ENCODE data around the gene KRTAP9-8.

DNA sequence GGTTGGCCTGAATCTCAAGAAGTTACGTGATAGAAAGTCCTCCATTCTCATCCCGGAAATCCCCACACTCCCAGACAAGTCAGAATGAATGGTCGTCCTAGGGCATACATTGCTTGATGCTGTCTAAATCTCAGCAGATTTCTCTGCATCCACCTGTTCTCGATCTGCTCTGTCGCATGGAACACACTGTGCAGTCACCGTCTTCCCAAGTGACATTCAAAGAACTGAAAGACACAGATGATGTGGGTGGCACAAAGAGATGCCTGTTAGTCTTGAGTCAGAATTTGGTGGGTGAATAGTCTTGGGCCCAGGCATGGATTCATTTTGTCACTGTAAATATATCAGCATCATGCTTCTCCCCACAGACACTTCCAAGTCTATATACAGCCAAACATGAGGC is 6.1 kb upstream of the KRTAP9-8 start:
- no peak for TF ChIP-seq POLR2A (IDR thresholded peaks at IDR 0.05)
- TF ChIP-seq, protein P1, sequence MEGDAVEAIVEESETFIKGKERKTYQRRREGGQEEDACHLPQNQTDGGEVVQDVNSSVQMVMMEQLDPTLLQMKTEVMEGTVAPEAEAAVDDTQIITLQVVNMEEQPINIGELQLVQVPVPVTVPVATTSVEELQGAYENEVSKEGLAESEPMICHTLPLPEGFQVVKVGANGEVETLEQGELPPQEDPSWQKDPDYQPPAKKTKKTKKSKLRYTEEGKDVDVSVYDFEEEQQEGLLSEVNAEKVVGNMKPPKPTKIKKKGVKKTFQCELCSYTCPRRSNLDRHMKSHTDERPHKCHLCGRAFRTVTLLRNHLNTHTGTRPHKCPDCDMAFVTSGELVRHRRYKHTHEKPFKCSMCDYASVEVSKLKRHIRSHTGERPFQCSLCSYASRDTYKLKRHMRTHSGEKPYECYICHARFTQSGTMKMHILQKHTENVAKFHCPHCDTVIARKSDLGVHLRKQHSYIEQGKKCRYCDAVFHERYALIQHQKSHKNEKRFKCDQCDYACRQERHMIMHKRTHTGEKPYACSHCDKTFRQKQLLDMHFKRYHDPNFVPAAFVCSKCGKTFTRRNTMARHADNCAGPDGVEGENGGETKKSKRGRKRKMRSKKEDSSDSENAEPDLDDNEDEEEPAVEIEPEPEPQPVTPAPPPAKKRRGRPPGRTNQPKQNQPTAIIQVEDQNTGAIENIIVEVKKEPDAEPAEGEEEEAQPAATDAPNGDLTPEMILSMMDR (IDR thresholded peaks at IDR 0.05) = no peak
